Mucosa of descending colon (tissue), 3 donors: Measurements from ENCODE around the gene FAM131C. TPM values are rescaled to one million over a fixed set of nuclear protein-coding genes. Genes with fewer than 3 reads are reported as not detected.
"Not testable (repeated sequence)": the region's sequence is repeated elsewhere in the genome, so short reads cannot be mapped to it uniquely, and the experiment has no call there.

Experiments
- ATAC-seq: fragments of 200-7000 bp; cut with Tn5 transposase; one replicate; pipeline ENCODE4 v1.9.1; 2020; ENCODE audit warnings: mild to moderate bottlenecking, moderate library complexity
- DNase-seq, 3 donors: peaks; one replicate each; pipeline ENCODE4 v3.0.0-alpha.2; 2020
- H3K36me3 ChIP-seq: fragments of 200-600 bp; one replicate; pipeline ENCODE4 v1.8.0; 2021; ENCODE audit warnings: low read depth, mild to moderate bottlenecking
- H3K4me1 ChIP-seq: fragments of 200-600 bp; one replicate; pipeline ENCODE4 v1.8.0; 2021; ENCODE audit warnings: low read depth, mild to moderate bottlenecking
- H3K4me3 ChIP-seq: fragments of 200-600 bp; one replicate; pipeline ENCODE4 v1.8.0; 2021; ENCODE audit warnings: mild to moderate bottlenecking
- H3K9me3 ChIP-seq: fragments of 200-600 bp; one replicate; pipeline ENCODE4 v1.8.0; 2021; ENCODE audit warnings: mild to moderate bottlenecking
- CTCF ChIP-seq: fragments of 200-600 bp; IDR thresholded peaks from one replicate; pipeline ENCODE4 v1.8.0; 2022; ENCODE audit warnings: antibody characterized with exemption, mild to moderate bottlenecking
- intact Hi-C, 2 donors: fragments of 100-400 bp; cut with DNase I in 1 of 2; cut with micrococcal nuclease in 1 of 2; formaldehyde crosslinking; loops; one replicate each; pipeline versions ENCODE4 v1.11.0 to v1.11.1; 2022; cut with DNase I, micrococcal nuclease
- total RNA-seq, 3 donors: library from RNA; stranded (reverse); fragmentation: NEBNext Ultra II Directional in 2 of 3; extraction: Animal tissue kit (Norgen Biotek cat#: 25700) in 2 of 3; gene quantifications; one replicate each; pipeline versions ENCODE4 v1.2.1 to v1.2.4, GENCODE V29; 2021 to 2023
- donor health status: DM: no; HTN: no; CAD: no; lungs with moderate emphysema.
- donor health status: DM: no; HTN: no; CAD: no.
- donor health status: DM: no; HTN: yes; CAD: no.

The FAM131C gene
- total RNA-seq, 3 donors from 2014 or later = 3.5 TPM; not detected in 2

- DNase-seq = no peak
- no peak for ATAC-seq
- no peaks in the 10 kb centered on the region for H3K9me3 ChIP-seq
- no peaks in the 10 kb centered on the region for H3K36me3 ChIP-seq
- H3K4me1 ChIP-seq = peaks cover 5% of the 10 kb centered on the region
- intact Hi-C loops = loop anchor here in 1 of 2 donors (10.0 kb wide), 1 partner anchor 49 kb away; the partner anchor contains the start of gene SRARP
- TF ChIP-seq CTCF = no peak
- H3K4me3 ChIP-seq = no peak overlapping the region
Observed at GRCh38 chr1:16053781-16054502, 19.5 kb downstream of the FAM131C start.

DNA sequence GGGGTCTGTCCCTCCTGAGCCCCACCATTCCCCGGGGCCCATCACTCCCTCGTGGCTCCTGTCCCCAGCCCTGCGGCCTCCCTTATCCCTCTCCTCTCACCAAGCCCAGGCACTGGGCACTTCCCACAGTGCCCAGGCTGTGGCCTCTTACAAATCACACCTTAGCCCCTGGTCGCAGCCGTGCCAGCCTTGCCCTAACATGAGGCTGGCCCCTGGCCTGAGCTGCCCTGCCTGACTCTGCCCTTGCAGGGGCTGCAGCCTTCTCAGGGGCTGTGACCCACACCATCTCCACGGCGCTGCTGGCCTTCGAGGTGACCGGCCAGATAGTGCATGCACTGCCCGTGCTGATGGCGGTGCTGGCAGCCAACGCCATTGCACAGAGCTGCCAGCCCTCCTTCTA lies 21.5 kb downstream of the FAM131C start:
- not testable (repeated sequence) for ATAC-seq, H3K36me3 ChIP-seq

DNA sequence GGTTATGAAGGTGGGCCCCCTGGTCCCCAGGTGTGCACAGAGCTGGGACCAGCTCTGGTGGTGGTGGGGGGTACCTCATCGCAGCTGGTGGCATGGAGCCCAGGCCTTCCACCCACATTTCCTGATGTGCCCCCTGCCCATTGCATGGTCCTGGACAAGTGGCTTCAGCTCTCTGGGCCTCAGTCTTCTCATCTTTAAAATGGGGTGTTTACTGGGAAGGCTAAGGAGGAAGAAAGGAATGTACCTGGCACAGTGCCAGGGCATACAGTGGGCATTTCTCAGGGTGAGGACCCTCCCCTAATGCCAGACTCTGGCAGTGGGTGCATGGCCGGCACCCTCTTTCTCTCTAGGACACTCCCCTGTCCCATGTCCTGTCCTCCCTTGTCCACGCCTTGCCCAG lies 22.4 kb downstream of the FAM131C start:
- Histone ChIP-seq H3K4me1 (peaks cover 7% of the 10 kb centered on the region), H3K36me3 (no peaks in the 10 kb centered on the region), H3K9me3 (no peaks in the 10 kb centered on the region), H3K4me3 (no peak overlapping the region)
- no peak for TF ChIP-seq CTCF
- no peak for ATAC-seq
- no peak for DNase-seq
- intact Hi-C loops = loop anchor here in 1 of 2 donors (10.0 kb wide), 1 partner anchor 46 kb away; the partner anchor contains the start of gene SRARP

More for the DNA sequence above, 21.5 kb downstream of the FAM131C start:
- H3K4me1 ChIP-seq, H3K4me3 ChIP-seq, DNase-seq, H3K9me3 ChIP-seq: not testable (repeated sequence)
- intact Hi-C loops = loop anchor here in 1 of 2 donors (10.0 kb wide), 1 partner anchor 47 kb away; the partner anchor contains the start of gene SRARP

DNA sequence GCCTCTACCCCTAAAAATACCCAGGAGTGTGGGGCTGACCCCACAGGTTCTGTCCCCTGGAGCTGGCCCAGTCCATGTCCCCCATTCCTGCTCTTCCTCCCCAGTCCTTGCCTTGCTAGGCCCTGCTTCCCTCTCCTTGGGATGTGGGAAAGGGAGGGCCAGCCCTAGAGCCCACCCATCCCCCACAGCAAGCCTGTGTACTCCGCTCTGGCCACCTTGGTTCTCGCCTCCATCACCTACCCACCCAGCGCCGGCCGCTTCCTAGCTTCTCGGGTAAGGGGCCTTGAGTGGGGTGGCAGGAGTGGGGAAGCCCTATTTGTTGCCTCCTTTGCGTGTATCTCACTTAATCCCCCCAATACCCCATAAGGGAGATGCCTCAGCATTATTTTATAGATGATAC lies 23.1 kb downstream of the FAM131C start:
- no peaks in the 10 kb centered on the region for H3K36me3 ChIP-seq
- intact Hi-C loops = loop anchor here in 1 of 2 donors (10.0 kb wide), 1 partner anchor 46 kb away; the partner anchor contains the start of gene SRARP
- TF ChIP-seq CTCF = no peak
- no peaks in the 10 kb centered on the region for H3K9me3 ChIP-seq
- DNase-seq = no peak
- H3K4me1 ChIP-seq = peaks cover 3% of the 10 kb centered on the region
- no peak for ATAC-seq
- no peak overlapping the region for H3K4me3 ChIP-seq

GRCh38 chr1:16048573-16049189 lies 24.8 kb downstream of the FAM131C start:
- H3K36me3 ChIP-seq = no peaks in the 10 kb centered on the region
- peaks cover 3% of the 10 kb centered on the region for H3K4me1 ChIP-seq
- no peak overlapping the region for H3K4me3 ChIP-seq
- ATAC-seq = peak; percentile 47
- TF ChIP-seq CTCF = no peak
- H3K9me3 ChIP-seq = no peaks in the 10 kb centered on the region
- intact Hi-C loops = no loop called here
- peak in 2 of 3 donors; percentile 53 to 62 for DNase-seq

GRCh38 chr1:16047791-16048475 lies 25.5 kb downstream of the FAM131C start:
- Histone ChIP-seq H3K4me3 (no peak overlapping the region), H3K36me3 (no peaks in the 10 kb centered on the region), H3K4me1 (peaks cover 3% of the 10 kb centered on the region), H3K9me3 (no peaks in the 10 kb centered on the region)
- intact Hi-C loops = no loop called here
- no peak for TF ChIP-seq CTCF
- ATAC-seq (no peak), DNase-seq (no peak)
